H1 (cell line): Measurements from ENCODE around the gene CADM2. TPM values are rescaled to one million over a fixed set of nuclear protein-coding genes. Genes with fewer than 3 reads are reported as not detected.

Experiments used
- GABPA ChIP-seq: IDR thresholded peaks from 2 replicates; pipeline ENCODE4 v1.6.1; 2011; ENCODE audit warnings: mild to moderate bottlenecking, low read length, moderate library complexity, borderline replicate concordance; ENCODE audit not compliant: insufficient read depth
- SAP30 ChIP-seq: fragments of 300-600 bp; sonication (generic); IDR thresholded peaks from 2 replicates; pipeline ENCODE4 v1.7.1; 2012; ENCODE audit warnings: low read length, moderate library complexity, mild to moderate bottlenecking, inconsistent platforms; ENCODE audit not compliant: insufficient read depth, insufficient replicate concordance
- TBP ChIP-seq: IDR thresholded peaks from 2 replicates; pipeline ENCODE4 v1.6.1; 2011; ENCODE audit warnings: low read depth, low read length, improper control_type of control experiment
- polyA plus RNA-seq, 7 experiments: library from polyadenylated mRNA; depleted of rRNA in 3 of 7; stranded (reverse) in 5 of 7; unstranded in 2 of 7; fragments of >200 nt in 5 of 7; fragments of 200-250 nt in 2 of 7; gene quantifications; 1 replicate in 5 of 7; 2 replicates in 1 of 7; 4 replicates in 1 of 7; pipeline versions ENCODE4 v1.2.1 to v1.2.3, GENCODE V29; 2011 to 2013; ENCODE audit warnings: missing spikeins in 2 of 7, mixed read lengths in 2 of 7
- total RNA-seq: library from RNA; stranded (reverse); fragmentation: NEBNext Ultra II Directional; extraction: Animal tissue kit (Norgen Biotek cat#: 25700); gene quantifications from 2 replicates; pipeline ENCODE4 v1.2.1, GENCODE V29; 2021

Gene CADM2
- total and polyA plus RNA-seq, 2 of the 8 experiments (the other 6 are each of a cell fraction or from before 2014, with no cell fraction given), result 14.9 to 20.9 TPM

GRCh38 chr3:85377115-85377514 lies 418.3 kb downstream of the CADM2 start (continued):
- no peak for TF ChIP-seq GABPA
- no peak for TF ChIP-seq TBP
- TF ChIP-seq SAP30, result no peak
- TF ChIP-seq, all 59 proteins: peak for 0
